Measurements from ENCODE around the gene TRHDE.

- TF ChIP-seq CTCF (conservative IDR thresholded peaks at IDR 0.05; ENCODE audit: low read depth, low read length): no peak
- no peak for TF ChIP-seq EZH2 (IDR thresholded peaks at IDR 0.05; ENCODE audit: borderline replicate concordance, low read depth, low read length, poor library complexity, severe bottlenecking)
Observed at GRCh38 chr12:72716221-72716620, 444.1 kb downstream of the TRHDE start.
